IPS-15b (cell line): ENCODE data around the gene IFT88.

Experiments used
- H3K27me3 ChIP-seq: one replicate; pipeline ENCODE4 v1.6.1; 2013; ENCODE audit warnings: low read length; ENCODE audit not compliant: control insufficient read depth, insufficient read depth
- H3K36me3 ChIP-seq: one replicate; pipeline ENCODE4 v1.6.1; 2013; ENCODE audit warnings: low read length; ENCODE audit not compliant: control insufficient read depth, insufficient read depth
- H3K4me1 ChIP-seq: one replicate; pipeline ENCODE4 v1.6.1; 2013; ENCODE audit warnings: mild to moderate bottlenecking, low read length; ENCODE audit not compliant: control insufficient read depth, insufficient read depth
- H3K4me3 ChIP-seq: one replicate; pipeline ENCODE4 v1.5.1; 2013; ENCODE audit warnings: low read depth, low read length
- H3K9ac ChIP-seq: one replicate; pipeline ENCODE4 v1.6.1; 2013; ENCODE audit warnings: low read depth, mild to moderate bottlenecking, low read length
- H3K9me3 ChIP-seq: one replicate; pipeline ENCODE4 v1.6.1; 2013; ENCODE audit warnings: mild to moderate bottlenecking, low read length; ENCODE audit not compliant: control insufficient read depth, insufficient read depth

The IFT88 gene

GRCh38 chr13:20567881-20568528 is 1.0 kb downstream of the IFT88 start:
- Histone ChIP-seq H3K4me3 (peak overlapping the region; percentile 91), H3K36me3 (no peaks in the 10 kb centered on the region), H3K9ac (no peak overlapping the region), H3K9me3 (peaks cover 7% of the 10 kb centered on the region), H3K27me3 (no peaks in the 10 kb centered on the region), H3K4me1 (no peaks in the 10 kb centered on the region)

GRCh38 chr13:20570517-20570916 is 3.6 kb downstream of the IFT88 start:
- no peak overlapping the region for H3K9ac ChIP-seq
- H3K27me3 ChIP-seq, result no peaks in the 10 kb centered on the region
- H3K9me3 ChIP-seq, result peaks cover 3% of the 10 kb centered on the region
- H3K36me3 ChIP-seq, result no peaks in the 10 kb centered on the region
- no peak overlapping the region for H3K4me3 ChIP-seq
- H3K4me1 ChIP-seq, result no peaks in the 10 kb centered on the region

GRCh38 chr13:20571676-20572075 is 4.7 kb downstream of the IFT88 start:
- Histone ChIP-seq H3K9me3 (no peaks in the 10 kb centered on the region), H3K4me3 (no peak overlapping the region), H3K4me1 (no peaks in the 10 kb centered on the region), H3K36me3 (no peaks in the 10 kb centered on the region), H3K27me3 (no peaks in the 10 kb centered on the region), H3K9ac (no peak overlapping the region)

GRCh38 chr13:20573186-20573585 is 6.2 kb downstream of the IFT88 start:
- no peaks in the 10 kb centered on the region for H3K4me1 ChIP-seq
- H3K9me3 ChIP-seq, result no peaks in the 10 kb centered on the region
- no peak overlapping the region for H3K9ac ChIP-seq
- no peaks in the 10 kb centered on the region for H3K36me3 ChIP-seq
- no peak overlapping the region for H3K4me3 ChIP-seq
- no peaks in the 10 kb centered on the region for H3K27me3 ChIP-seq

- no peaks in the 10 kb centered on the region for H3K27me3 ChIP-seq
- no peaks in the 10 kb centered on the region for H3K4me1 ChIP-seq
- H3K4me3 ChIP-seq, result no peak overlapping the region
- no peak overlapping the region for H3K9ac ChIP-seq
- no peaks in the 10 kb centered on the region for H3K9me3 ChIP-seq
- no peaks in the 10 kb centered on the region for H3K36me3 ChIP-seq
Observed at GRCh38 chr13:20573636-20574035, 6.7 kb downstream of the IFT88 start.

GRCh38 chr13:20579191-20579590 is 12.2 kb downstream of the IFT88 start:
- H3K9me3 ChIP-seq, result no peaks in the 10 kb centered on the region

GRCh38 chr13:20580257-20580656 is 13.3 kb downstream of the IFT88 start:
- no peaks in the 10 kb centered on the region for H3K9me3 ChIP-seq
- no peaks in the 10 kb centered on the region for H3K27me3 ChIP-seq
- peaks cover 6% of the 10 kb centered on the region for H3K36me3 ChIP-seq
- H3K9ac ChIP-seq, result no peak overlapping the region
- H3K4me3 ChIP-seq, result no peak overlapping the region
- no peaks in the 10 kb centered on the region for H3K4me1 ChIP-seq

More at GRCh38 chr13:20579191-20579590, 12.2 kb downstream of the IFT88 start:
- H3K4me1 ChIP-seq, result no peaks in the 10 kb centered on the region
- no peaks in the 10 kb centered on the region for H3K27me3 ChIP-seq
- H3K36me3 ChIP-seq, result no peaks in the 10 kb centered on the region
- no peak overlapping the region for H3K4me3 ChIP-seq
- no peak overlapping the region for H3K9ac ChIP-seq

- Histone ChIP-seq H3K4me1 (no peaks in the 10 kb centered on the region), H3K27me3 (no peaks in the 10 kb centered on the region), H3K36me3 (peaks cover 8% of the 10 kb centered on the region), H3K4me3 (no peak overlapping the region), H3K9ac (no peak overlapping the region), H3K9me3 (no peaks in the 10 kb centered on the region)
Observed at GRCh38 chr13:20582026-20582425, 15.1 kb downstream of the IFT88 start.

GRCh38 chr13:20583803-20584293 is 16.9 kb downstream of the IFT88 start:
- Histone ChIP-seq H3K4me3 (no peak overlapping the region), H3K9me3 (no peaks in the 10 kb centered on the region), H3K9ac (no peak overlapping the region), H3K4me1 (no peaks in the 10 kb centered on the region), H3K36me3 (peaks cover 8% of the 10 kb centered on the region), H3K27me3 (no peaks in the 10 kb centered on the region)

GRCh38 chr13:20585371-20585770 is 18.4 kb downstream of the IFT88 start:
- Histone ChIP-seq H3K4me1 (no peaks in the 10 kb centered on the region), H3K27me3 (no peaks in the 10 kb centered on the region), H3K4me3 (no peak overlapping the region), H3K36me3 (peaks cover 8% of the 10 kb centered on the region), H3K9me3 (no peaks in the 10 kb centered on the region), H3K9ac (no peak overlapping the region)

GRCh38 chr13:20588529-20589110 is 21.7 kb downstream of the IFT88 start:
- no peak overlapping the region for H3K9ac ChIP-seq
- H3K9me3 ChIP-seq, result no peaks in the 10 kb centered on the region
- no peak overlapping the region for H3K4me3 ChIP-seq
- no peaks in the 10 kb centered on the region for H3K27me3 ChIP-seq
- H3K4me1 ChIP-seq, result no peaks in the 10 kb centered on the region
- H3K36me3 ChIP-seq, result peaks cover 8% of the 10 kb centered on the region

GRCh38 chr13:20590561-20590960 is 23.6 kb downstream of the IFT88 start:
- H3K36me3 ChIP-seq, result no peaks in the 10 kb centered on the region
- no peak overlapping the region for H3K9ac ChIP-seq
- no peaks in the 10 kb centered on the region for H3K9me3 ChIP-seq
- H3K27me3 ChIP-seq, result no peaks in the 10 kb centered on the region
- H3K4me1 ChIP-seq, result no peaks in the 10 kb centered on the region
- H3K4me3 ChIP-seq, result no peak overlapping the region
